ENCODE data around the gene CHST3.

Gene CHST3

GRCh38 chr10:72058989-72059842 lies 95.0 kb downstream of the CHST3 start:
- H3K4me3 ChIP-seq (ENCODE audit: low read depth, low read length): no peak overlapping the region
- no peak for TF ChIP-seq CTCF (IDR thresholded peaks at IDR 0.05; ENCODE audit: low read depth, low read length)

DNA sequence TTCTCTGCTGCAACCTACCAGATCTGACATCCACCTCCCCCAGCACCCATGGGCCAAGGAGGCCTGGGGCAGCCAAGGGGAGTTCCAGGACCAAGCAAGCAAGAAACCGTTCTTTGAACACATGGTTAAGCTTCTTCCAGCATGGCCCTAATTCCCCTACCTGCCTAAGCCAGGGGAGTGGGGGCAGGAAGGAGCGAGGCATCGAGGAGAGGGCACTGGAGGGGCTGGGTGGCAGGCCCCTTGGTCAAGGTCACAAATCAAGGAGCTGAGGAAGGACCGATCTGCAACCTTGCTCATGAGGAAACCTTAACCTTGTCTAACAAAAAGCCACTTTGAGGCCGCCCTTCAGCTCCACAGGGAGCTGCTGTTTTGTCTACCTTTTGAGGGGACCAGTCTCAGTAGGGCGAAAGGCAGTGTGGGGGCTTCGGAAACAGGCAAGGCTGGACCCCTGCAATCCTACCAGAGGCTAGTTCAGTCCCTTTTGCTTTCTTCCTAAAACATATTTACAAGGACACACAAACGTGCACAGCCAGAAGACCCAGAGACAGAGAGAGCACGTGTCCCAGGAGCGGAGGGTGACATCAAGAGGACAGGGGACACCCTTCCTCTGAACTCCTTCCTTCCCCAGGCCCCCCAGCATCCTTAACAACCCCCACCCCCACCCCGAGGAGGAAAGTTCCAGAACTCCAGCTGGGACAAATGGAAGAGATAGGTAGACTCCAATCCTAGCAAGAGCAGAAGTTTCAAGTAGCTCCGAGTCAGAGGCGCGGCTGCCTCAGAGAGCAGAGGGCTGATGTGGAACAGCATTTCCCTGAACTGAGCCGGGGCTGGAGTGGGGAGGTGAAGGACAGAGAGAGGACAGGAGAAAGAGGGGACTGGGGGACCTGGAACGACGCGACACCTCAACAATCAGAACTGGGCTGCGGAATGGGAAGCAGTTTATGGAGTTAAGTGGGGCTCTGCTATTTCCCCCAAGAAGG lies 95.9 kb downstream of the CHST3 start:
- TF ChIP-seq CTCF (IDR thresholded peaks at IDR 0.05; ENCODE audit: low read depth, low read length): no peak
- H3K4me3 ChIP-seq (ENCODE audit: low read depth, low read length): no peak overlapping the region

DNA sequence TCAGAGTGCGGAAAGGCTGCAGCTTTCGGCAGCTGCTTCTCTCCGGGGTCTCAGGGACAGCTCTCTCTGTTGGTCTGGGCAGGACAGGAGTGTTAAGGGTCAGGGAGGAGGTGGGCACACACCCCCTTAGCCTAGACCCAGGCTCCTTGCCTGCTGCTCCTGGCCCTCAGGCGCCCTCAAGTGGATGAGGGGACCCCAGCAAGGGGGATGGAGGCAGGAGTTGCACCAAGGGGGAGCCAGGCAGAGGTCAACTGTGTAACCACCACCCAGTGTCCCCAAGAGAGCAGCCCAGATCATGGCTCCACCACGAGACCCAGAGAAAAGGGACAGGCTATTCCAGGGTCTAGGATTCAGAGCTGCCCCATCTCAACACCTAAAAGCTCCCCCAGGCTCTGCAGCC lies 97.3 kb downstream of the CHST3 start:
- no peak for TF ChIP-seq CTCF (IDR thresholded peaks at IDR 0.05; ENCODE audit: low read depth, low read length)
- H3K4me3 ChIP-seq (ENCODE audit: low read depth, low read length): no peak overlapping the region

GRCh38 chr10:72061930-72062329 lies 97.7 kb downstream of the CHST3 start:
- no peak overlapping the region for H3K4me3 ChIP-seq (ENCODE audit: low read depth, low read length)
- no peak for TF ChIP-seq CTCF (IDR thresholded peaks at IDR 0.05; ENCODE audit: low read depth, low read length)

- H3K4me3 ChIP-seq (ENCODE audit: low read depth, low read length): no peak overlapping the region
- TF ChIP-seq CTCF (IDR thresholded peaks at IDR 0.05; ENCODE audit: low read depth, low read length): no peak
Observed at GRCh38 chr10:72062382-72062781, 98.2 kb downstream of the CHST3 start.

All from WI38 (cell line).